GM13977 (cell line): Measurements from ENCODE around the gene VAPA.

Experiments used
- DNase-seq: peaks from one replicate; pipeline ENCODE4 v3.0.0; 2012; ENCODE audit warnings: low spot score
- CTCF ChIP-seq: IDR thresholded peaks from 2 replicates; pipeline ENCODE4 v1.5.1; 2012; ENCODE audit warnings: mild to moderate bottlenecking, control low read depth; ENCODE audit not compliant: insufficient read depth; ENCODE audit errors: extremely low read depth, missing control alignments
- in situ Hi-C: fragments of 300-500 bp; cut with MboI; formaldehyde crosslinking; loops from one replicate; pipeline ENCODE4 v1.12.0; 2022; ENCODE audit warnings: low sequenced_read_pairs, low pct_unique_long_range_greater_than_20kb, mixed read lengths, inconsistent platforms; ENCODE audit not compliant: unreplicated experiment

VAPA gene

GRCh38 chr18:9913151-9913525 lies 678 bp upstream of the VAPA start:
- no peak for DNase-seq
- in situ Hi-C loops: no loop called here
- no peak for TF ChIP-seq CTCF

DNA sequence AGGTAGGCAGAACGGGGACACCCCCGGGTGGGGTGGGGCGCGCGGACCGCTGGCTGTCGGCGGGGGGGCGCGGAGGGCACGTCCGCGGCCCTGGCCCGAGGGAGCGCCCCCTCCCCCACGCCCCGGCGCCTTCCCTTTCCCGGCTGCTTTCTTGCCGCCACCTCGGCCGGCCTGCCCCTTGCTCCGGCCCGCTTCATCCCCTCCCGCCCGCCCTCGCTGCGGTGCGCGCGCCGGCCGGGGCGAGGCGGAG lies 443 bp downstream of the VAPA start:
- no peak for TF ChIP-seq CTCF
- peak; percentile 77 for DNase-seq
- in situ Hi-C loops: no loop called here

DNA sequence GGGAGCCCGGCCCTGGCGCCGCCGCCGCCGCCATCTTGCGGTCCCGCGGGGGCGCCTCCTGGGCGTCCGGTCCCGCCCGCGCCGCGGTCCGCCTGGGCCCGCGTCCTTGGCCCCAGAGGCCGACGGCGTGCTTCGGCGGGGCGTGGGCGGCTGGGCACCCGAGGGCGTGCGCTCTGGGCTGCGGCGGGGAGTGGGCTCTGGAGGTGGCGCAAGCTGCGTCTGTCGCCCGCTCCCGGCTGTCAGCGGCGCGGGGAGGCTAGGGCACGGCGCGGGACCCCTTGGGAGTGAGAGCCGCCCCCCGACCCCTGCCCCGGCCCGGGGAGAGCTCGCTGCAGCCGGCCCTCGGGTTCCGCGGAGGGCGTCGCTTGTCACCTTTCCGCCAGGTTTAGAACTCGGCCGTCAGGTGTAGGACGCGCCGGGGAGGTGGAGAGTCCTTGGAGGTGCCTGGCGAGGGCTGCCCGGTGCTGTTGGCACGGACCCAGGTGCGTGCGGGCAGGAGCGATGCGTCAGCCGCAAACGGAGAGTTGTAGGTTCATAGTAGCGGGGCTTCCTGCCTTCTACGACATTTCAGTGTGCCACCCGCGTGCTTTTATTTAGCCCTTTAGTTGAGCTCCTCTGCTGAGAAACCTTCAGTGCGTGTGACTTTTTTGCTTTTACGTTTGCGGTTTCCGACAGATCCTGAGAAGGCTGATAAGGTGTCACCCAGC lies 921 bp downstream of the VAPA start:
- DNase-seq: peak; percentile 35
- in situ Hi-C loops: no loop called here
- no peak for TF ChIP-seq CTCF

GRCh38 chr18:9915291-9916076 lies 1.7 kb downstream of the VAPA start:
- TF ChIP-seq CTCF: no peak
- in situ Hi-C loops: no loop called here
- DNase-seq: no peak

- TF ChIP-seq CTCF: no peak
- DNase-seq: no peak
- in situ Hi-C loops: no loop called here
Measured at GRCh38 chr18:9916077-9916639, 2.3 kb downstream of the VAPA start.

- in situ Hi-C loops: no loop called here
- TF ChIP-seq CTCF: no peak
Measured at GRCh38 chr18:9916808-9917207, 3.0 kb downstream of the VAPA start.

More at GRCh38 chr18:9916808-9917207, 3.0 kb downstream of the VAPA start:
- DNase-seq: no peak
